Endothelial cell of umbilical vein (primary cell): ENCODE data around the gene DNAJC7. TPM values are rescaled to one million over a fixed set of nuclear protein-coding genes. Genes with fewer than 3 reads are reported as not detected.

Source experiments
- BruUV-seq: library from RNA; stranded (reverse); fragments of 400-500 nt; replicated peaks from 2 replicates; lab custom pipeline; 2021; lab: Mats Ljungman, UMichigan
- CTCF ChIA-PET: fragments of 300-600, 350-600 bp; sonication (Branson Sonifier 250); formaldehyde crosslinking; loops from one replicate; lab custom pipeline; 2021; ENCODE audit warnings: antibody characterized with exemption, inconsistent platforms; lab: Charles Lee
- POLR2A ChIA-PET: fragments of 300-600, 350-600 bp; sonication (Branson Sonifier 250); formaldehyde crosslinking; loops from one replicate; lab custom pipeline; 2021; ENCODE audit warnings: antibody characterized with exemption, inconsistent platforms; lab: Charles Lee
- DNase-seq: peaks from one replicate; pipeline ENCODE4 v3.0.0-alpha.2; 2011; ENCODE audit warnings: low read depth, low spot score
- FAIRE-seq: peaks from 2 replicates; lab custom pipeline; 2011; peaks lifted over from hg19 to GRCh38; lab: Jason Lieb, UNC
- H2AFZ ChIP-seq: 2 replicates; pipeline ENCODE4 v1.6.0; 2012; ENCODE audit warnings: low read depth, low read length, control low read depth, inconsistent platforms
- H3K27ac ChIP-seq: 2 replicates; pipeline ENCODE4 v1.5.1; 2011; ENCODE audit warnings: low read depth, mild to moderate bottlenecking, control low read depth, low read length, moderate library complexity; ENCODE audit not compliant: insufficient read depth
- H3K27me3 ChIP-seq, 2 experiments: 2 replicates each; pipeline versions ENCODE4 v1.6.0 to v1.6.1; 2011; ENCODE audit warnings: low read length in 2 of 2, mixed read lengths in 1 of 2; ENCODE audit not compliant: control insufficient read depth in 2 of 2, insufficient read depth in 2 of 2
- H3K36me3 ChIP-seq, 2 experiments: 2 replicates in 1 of 2; 3 replicates in 1 of 2; pipeline ENCODE4 v1.5.1; 2011; ENCODE audit warnings: low read length in 2 of 2, mild to moderate bottlenecking in 1 of 2, moderate library complexity in 1 of 2; ENCODE audit not compliant: control insufficient read depth in 2 of 2, insufficient read depth in 2 of 2; ENCODE audit errors: extremely low read depth in 1 of 2
- H3K4me1 ChIP-seq: 3 replicates; pipeline ENCODE4 v1.5.1; 2011; ENCODE audit warnings: mild to moderate bottlenecking, low read length; ENCODE audit not compliant: control insufficient read depth, insufficient read depth; ENCODE audit errors: extremely low read depth
- H3K4me2 ChIP-seq: 2 replicates; pipeline ENCODE4 v1.6.1; 2011; ENCODE audit warnings: low read length, control low read depth, mixed read lengths; ENCODE audit not compliant: insufficient read depth
- H3K4me3 ChIP-seq, 3 experiments: fragments of 200-600 bp in 1 of 3; sonication (generic), shearing (Covaris generic) in 1 of 3; replicated peaks in 1 of 3; 2 replicates each; pipeline ENCODE4 v1.5.1; 2011 to 2016; ENCODE audit warnings: control low read depth in 3 of 3, low read length in 3 of 3, mild to moderate bottlenecking in 2 of 3, inconsistent platforms in 1 of 3, low read depth in 1 of 3, moderate library complexity in 1 of 3; ENCODE audit not compliant: insufficient read depth in 1 of 3
- H3K79me2 ChIP-seq: 2 replicates; pipeline ENCODE4 v1.6.0; 2012; ENCODE audit warnings: low read length, inconsistent platforms; ENCODE audit not compliant: control insufficient read depth, insufficient read depth
- H3K9ac ChIP-seq: replicated peaks from 2 replicates; pipeline ENCODE3; 2011; ENCODE audit warnings: low read length, control low read depth; ENCODE audit not compliant: insufficient read depth; ENCODE audit errors: extremely low read depth
- H3K9me1 ChIP-seq: replicated peaks from 3 replicates; pipeline ENCODE4 v1.6.0; 2011; ENCODE audit warnings: mild to moderate bottlenecking, low read length; ENCODE audit not compliant: control insufficient read depth, insufficient read depth; ENCODE audit errors: extremely low read depth
- H3K9me3 ChIP-seq: replicated peaks from 2 replicates; pipeline ENCODE4 v1.5.1; 2012; ENCODE audit warnings: low read length, inconsistent platforms; ENCODE audit not compliant: control insufficient read depth, insufficient read depth
- H4K20me1 ChIP-seq: replicated peaks from 2 replicates; pipeline ENCODE3; 2011; ENCODE audit warnings: mild to moderate bottlenecking, low read length; ENCODE audit not compliant: control insufficient read depth, insufficient read depth; ENCODE audit errors: extremely low read depth
- CTCF ChIP-seq, 2 donors: IDR thresholded peaks; 1 replicate in 1 of 2; 2 replicates in 1 of 2; pipeline ENCODE4 v1.5.1; 2011; ENCODE audit warnings: low read length in 2 of 2, mild to moderate bottlenecking in 2 of 2, moderate library complexity in 2 of 2, control low read depth in 1 of 2, inconsistent platforms in 1 of 2, low read depth in 1 of 2; ENCODE audit not compliant: insufficient read depth in 1 of 2; ENCODE audit errors: extremely low read depth in 1 of 2
- EZH2 ChIP-seq: IDR thresholded peaks from 2 replicates; pipeline ENCODE4 v1.6.1; 2012; ENCODE audit warnings: borderline replicate concordance, low read depth, mild to moderate bottlenecking, moderate library complexity, low read length, inconsistent platforms; ENCODE audit not compliant: severe bottlenecking
- FOS ChIP-seq: IDR thresholded peaks from 2 replicates; pipeline ENCODE4 v1.6.1; 2011; ENCODE audit warnings: mild to moderate bottlenecking, low read length, moderate library complexity, borderline replicate concordance; ENCODE audit not compliant: insufficient read depth
- GATA2 ChIP-seq: IDR thresholded peaks from 2 replicates; pipeline ENCODE4 v1.7.0; 2011; ENCODE audit warnings: low read depth, mild to moderate bottlenecking, moderate library complexity, mixed read lengths, low read length; ENCODE audit not compliant: insufficient read length, insufficient read depth
- JUN ChIP-seq: IDR thresholded peaks from 2 replicates; pipeline ENCODE4 v1.6.1; 2011; ENCODE audit warnings: borderline replicate concordance, low read depth; ENCODE audit not compliant: insufficient read length, insufficient read depth
- MAX ChIP-seq: IDR thresholded peaks from 2 replicates; pipeline ENCODE4 v1.6.1; 2011; ENCODE audit not compliant: insufficient read depth, insufficient read length
- MYC ChIP-seq: IDR thresholded peaks from one replicate; pipeline ENCODE4 v1.6.1; 2011; ENCODE audit warnings: mild to moderate bottlenecking, low read depth, low read length
- POLR2A ChIP-seq: IDR thresholded peaks from 2 replicates; pipeline ENCODE4 v1.6.1; 2012; ENCODE audit warnings: low read depth, mild to moderate bottlenecking, control low read depth, low read length
- POLR2AphosphoS5 ChIP-seq: IDR thresholded peaks from 2 replicates; pipeline ENCODE4 v1.6.1; 2012; ENCODE audit warnings: low read depth, mild to moderate bottlenecking, control low read depth, low read length, moderate library complexity; ENCODE audit not compliant: insufficient read depth
- dilution Hi-C: fragments of 300-500 bp; cut with MboI; formaldehyde crosslinking; loops from one replicate; pipeline ENCODE4 v1.15.0; 2019; ENCODE audit warnings: low sequenced_read_pairs; ENCODE audit not compliant: extremely low pct_ligation_motif_present
- intact Hi-C: fragments of 100-400 bp; cut with micrococcal nuclease; formaldehyde crosslinking; loops from one replicate; pipeline ENCODE4 v1.10.0; 2022
- polyA plus RNA-seq, 4 experiments: library from polyadenylated mRNA; depleted of rRNA in 3 of 4; stranded (reverse) in 3 of 4; unstranded in 1 of 4; fragments of >200 nt; gene quantifications; 2 replicates each; pipeline versions ENCODE4 v1.2.1 to v1.2.3, GENCODE V29; 2011 to 2012; ENCODE audit warnings: missing spikeins in 1 of 4
- total RNA-seq: library from RNA; stranded (reverse); gene quantifications from 2 replicates; pipeline ENCODE4 v1.2.3, GENCODE V29; 2021

DNAJC7 gene
- total and polyA plus RNA-seq, 2 donors (not counting 3 experiments of a cell fraction or from before 2014, with no cell fraction given): 19.8 to 111 TPM

- H3K4me3 ChIP-seq: no peak overlapping the region
- TF ChIP-seq MAX (no peak), CTCF (IDR thresholded peaks at IDR 0.05; ENCODE audit: extremely low read depth in 1 of 2, insufficient read depth in 1 of 2, low read depth in 1 of 2, low read length in 2 of 2) (no peak), JUN (no peak), GATA2 (no peak), EZH2 (no peak), MYC (no peak), FOS (no peak), POLR2A (no peak), POLR2AphosphoS5 (no peak)
- no peaks in the 10 kb centered on the region for H4K20me1 ChIP-seq
- H3K4me2 ChIP-seq: no peak overlapping the region
- H3K9me1 ChIP-seq: no peaks in the 10 kb centered on the region
- no peak for FAIRE-seq
- peaks cover 0 to 4% of the 10 kb centered on the region in 2 experiments for H3K36me3 ChIP-seq
- peaks cover 0 to 1% of the 10 kb centered on the region in 2 experiments for H3K27me3 ChIP-seq
- no peak overlapping the region for H3K9ac ChIP-seq
- dilution Hi-C loops (no loop called here), intact Hi-C loops (loop anchor here (10.0 kb wide), 1 partner anchor 496 kb away; no protein-coding TSS in a partner anchor)
- ChIA-PET POLR2A (no interaction called here), CTCF (interaction anchor here (0.8 to 6.3 kb wide), 3 partner anchors 11 to 76 kb away, joined by 3 to 40 read pairs (median 5); no protein-coding TSS in a partner anchor)
- no peak for DNase-seq
- peaks cover 19% of the 10 kb centered on the region for H3K4me1 ChIP-seq
- no peaks in the 10 kb centered on the region for H3K9me3 ChIP-seq
- BruUV-seq: no TSS peak
- no peak overlapping the region for H3K27ac ChIP-seq
- no peak overlapping the region for H2AFZ ChIP-seq
- no peaks in the 10 kb centered on the region for H3K79me2 ChIP-seq
Observed at GRCh38 chr17:42028791-42029127, 11.5 kb upstream of the DNAJC7 start.
